Inflammatory macrophage treated with lipopolysaccharide for 4 hours (primary cell): ENCODE measurements around the gene WDR35.
A peak's percentile ranks its signal among the peaks of the same experiment; 100 is the strongest.

Experiments used
- DNase-seq: peaks from one replicate; pipeline ENCODE4 v3.0.0-alpha.2; 2020

WDR35 gene

DNA sequence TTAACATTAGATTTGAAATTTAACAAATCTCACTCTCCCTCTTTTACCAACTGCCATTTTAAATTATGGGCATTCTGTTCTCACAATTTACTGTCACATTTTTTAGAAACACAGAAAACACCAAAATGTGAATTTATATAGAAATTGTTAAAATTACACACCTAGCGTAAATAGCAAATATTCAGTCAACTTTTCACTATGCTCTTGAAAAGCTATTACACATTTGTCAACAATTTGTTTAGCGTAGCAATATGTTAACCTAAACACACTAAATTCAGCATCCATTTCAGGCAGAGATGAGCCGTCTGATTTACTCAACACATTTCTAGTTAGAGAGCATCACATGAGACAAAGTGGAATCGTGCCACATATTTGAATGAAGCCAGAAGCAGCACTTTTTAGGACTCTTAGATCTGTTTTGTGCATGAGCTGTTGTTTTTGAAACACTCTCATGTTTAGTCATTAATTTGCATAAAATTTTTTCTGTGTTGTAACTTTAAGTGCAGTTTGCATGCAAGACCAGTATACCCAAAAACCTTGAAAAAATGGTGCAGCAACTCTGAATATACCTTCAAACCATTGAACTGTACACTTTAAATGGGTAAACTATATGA is 96.3 kb downstream of the WDR35 start:
- peak; percentile 45 for DNase-seq

DNA sequence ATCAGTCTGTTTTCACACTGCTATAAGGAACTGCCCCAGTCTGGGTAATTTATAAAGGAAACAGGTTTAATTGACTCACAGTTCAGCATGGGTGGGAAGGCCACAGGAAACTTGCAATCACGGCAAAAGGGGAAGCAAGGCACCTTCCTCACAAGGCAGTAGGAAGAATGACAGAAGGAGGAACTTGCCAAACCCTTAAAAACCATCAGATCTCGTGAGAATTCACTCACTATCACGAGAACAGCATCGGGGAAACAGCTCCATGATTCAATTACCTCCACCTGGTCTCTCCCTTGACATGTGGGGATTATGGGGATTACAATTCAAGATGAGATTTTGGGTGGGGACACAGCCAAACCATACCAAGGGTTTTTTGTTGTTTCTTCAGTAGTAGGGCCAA is 97.9 kb downstream of the WDR35 start:
- DNase-seq: peak; percentile 93

DNA sequence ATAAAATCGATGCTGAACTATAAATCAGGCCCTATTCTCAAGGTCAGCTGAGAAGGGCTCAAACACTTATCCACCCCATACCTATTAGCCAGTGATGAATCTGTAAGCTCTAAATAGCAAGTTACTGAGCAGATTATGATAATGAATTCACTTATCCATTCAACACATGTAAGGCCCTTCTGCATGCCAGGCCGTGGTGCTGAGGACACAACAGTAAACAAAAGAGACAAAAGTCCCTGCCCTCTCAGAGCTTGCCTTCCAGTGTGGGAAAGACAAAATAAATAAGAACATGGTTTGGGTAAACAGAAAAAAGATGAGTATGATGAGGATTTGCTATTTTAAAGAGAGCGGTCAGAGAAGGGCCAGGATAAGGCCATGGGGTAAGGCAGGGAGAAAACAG is 99.8 kb downstream of the WDR35 start:
- DNase-seq: no peak

DNA sequence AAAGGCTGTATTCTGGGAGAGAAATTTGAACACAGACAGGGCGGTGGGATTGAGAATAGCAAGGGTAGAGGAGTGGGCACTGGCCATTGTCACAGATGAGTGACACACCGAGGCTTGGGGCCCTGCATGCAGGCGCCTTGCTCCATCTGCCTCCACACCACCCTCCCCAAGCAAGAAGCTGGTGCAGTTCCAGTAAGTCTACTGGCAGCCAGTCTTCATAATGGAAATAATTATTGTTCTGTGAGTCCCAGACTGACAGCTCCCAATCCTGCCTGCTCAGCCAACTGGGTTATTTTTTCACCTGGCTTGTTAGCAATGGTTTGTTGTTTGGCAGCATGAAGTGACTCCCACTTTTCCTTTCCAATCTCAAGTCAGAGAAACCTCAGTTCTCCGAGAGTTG is 101.1 kb downstream of the WDR35 start:
- no peak for DNase-seq

DNA sequence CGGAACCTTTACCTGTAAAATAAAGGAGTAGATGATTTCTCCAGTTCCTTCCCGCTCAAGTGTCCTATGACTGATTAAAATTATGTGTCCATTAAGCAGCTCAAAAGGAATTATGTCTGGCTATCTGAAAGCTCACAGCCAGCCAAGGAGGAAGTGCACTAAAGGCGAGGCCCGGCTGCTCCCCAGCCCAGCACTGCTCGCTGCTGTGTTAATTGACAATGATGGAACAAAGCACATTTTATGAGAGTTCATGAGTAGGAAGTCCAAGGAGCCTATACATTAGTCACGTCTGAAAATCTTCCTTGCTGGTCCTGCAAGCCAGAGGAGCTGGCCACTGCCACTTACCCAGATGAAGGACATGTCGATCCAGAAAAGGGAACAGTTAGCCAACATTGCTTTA is 102.4 kb downstream of the WDR35 start:
- peak; percentile 39 for DNase-seq

DNA sequence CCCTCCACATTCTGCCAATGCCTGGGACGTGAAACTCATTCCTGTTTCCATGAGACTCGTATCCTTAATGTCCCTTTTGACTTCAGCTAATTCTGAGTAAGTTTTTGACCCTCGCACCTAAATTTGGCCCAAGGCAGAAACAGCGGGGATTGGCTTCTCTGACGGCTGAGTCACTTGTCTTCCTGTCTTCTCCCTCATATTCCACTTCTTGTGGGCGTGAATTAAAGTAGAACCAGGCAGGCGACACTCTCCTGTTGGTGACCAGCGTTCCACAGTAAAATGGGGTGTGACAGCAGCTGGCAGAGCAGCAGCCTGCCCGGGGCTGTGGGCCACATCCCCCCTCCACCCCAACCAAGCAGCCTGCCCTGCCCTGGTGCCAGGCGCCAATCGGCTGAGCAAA is 103.6 kb downstream of the WDR35 start:
- no peak for DNase-seq

DNA sequence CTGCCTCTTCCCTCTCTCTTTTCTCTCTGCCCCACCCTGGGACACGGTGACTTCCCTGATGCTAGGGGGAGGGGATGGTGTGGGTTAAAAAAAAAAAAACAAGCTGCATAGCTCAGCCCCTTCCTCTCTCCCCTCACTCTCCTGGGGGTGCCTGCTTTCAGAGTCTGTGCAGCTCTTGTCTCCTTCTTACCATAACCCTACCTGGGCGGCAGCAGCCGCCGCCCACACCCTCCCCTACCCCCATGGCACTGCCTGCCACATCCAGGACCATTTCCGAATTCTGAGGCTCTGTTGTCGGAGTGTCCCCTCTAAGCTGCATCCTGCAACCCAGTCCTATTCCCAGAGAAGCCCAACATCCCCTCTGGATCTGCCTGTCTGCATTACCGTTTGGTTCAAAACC is 104.1 kb downstream of the WDR35 start:
- no peak for DNase-seq

DNA sequence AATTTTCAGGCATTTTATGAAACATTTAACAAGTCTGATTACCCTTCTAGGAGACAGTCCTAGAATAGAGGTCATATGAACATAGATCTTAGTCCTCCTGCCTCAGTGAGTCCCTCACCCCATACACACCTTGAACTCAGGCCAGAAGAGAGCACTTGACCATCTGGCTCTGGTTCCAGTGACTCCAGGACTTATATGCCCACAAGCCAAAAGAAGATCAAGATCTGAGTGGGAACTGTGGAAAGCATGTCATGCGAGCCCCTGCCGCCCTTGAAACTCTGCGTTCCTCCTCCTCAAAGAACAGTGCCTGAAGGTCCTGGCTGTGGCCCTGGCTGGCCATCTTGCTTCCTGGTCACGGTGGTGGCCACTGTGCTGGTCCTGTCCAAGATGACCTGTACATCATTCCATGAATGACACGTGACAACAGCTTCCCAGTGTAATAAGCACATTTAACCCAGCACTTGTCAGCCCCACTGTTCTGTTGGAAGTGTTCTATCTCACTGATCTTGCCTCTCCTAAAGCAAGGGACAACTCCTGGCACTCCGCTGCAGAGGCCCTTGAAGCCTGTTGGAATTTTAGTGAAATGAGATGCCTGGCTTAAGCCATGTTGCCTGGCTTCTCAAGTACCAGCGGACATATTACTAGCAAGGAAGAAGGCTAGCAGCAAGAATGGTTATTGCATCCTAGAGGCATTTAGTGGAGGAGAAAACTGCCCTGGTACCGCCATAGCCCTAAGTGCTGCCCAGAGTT is 105.8 kb downstream of the WDR35 start:
- no peak for DNase-seq

DNA sequence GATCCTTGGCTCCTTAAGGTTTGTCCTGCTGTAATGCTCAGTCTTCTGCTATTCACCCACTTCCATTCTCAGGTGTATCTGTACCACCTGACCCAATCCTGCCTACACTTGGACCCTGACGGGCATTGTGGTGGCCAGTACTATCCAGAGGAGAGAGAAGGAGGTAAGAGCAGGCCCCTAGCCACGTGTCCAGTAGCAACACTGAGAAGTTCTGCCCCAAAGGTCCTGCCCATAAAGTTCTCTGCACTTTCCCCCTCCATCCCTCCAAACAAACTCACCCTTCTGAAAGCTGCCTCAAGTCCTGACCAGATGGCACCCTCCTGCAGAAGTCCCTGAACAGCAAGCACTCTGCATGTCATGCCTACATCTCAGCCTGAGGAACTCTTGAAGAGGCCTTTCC is 106.4 kb downstream of the WDR35 start:
- DNase-seq: no peak

DNA sequence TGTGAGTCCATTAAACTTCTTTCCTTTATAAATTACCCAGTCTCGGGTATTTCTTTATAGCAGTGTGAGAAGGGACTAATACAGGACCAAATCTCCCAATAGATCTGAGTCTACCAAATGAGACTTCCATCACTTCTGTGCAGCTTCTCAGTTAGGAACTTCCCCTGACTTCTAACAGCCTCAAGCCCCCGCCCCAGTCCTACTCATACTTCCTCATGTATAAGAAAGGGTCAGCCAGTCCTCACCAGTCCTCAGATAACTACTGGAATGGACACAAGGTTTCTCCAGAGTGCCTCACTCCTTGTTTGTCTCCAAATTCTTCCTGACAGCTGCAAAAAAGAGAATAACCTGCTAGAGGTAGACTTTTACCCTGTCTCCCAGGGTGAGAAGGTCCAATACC is 107.6 kb downstream of the WDR35 start:
- no peak for DNase-seq

DNA sequence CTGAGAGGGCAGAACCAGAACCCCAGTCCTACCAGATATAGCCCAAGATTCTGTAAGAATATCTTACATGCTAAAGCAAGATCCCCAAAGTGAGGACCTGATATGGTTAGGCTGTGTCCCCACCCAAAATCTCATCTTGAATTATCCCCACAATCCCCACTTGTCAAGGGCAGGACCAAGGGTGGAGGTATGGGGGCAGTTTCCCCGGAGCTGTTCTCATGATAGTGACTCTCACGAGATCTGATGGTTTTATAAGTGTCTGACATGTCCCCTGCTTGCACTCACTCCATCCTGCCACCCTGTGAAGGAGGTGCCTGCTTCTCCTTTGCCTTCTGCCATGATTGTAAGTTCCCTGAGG is 108.0 kb downstream of the WDR35 start:
- no peak for DNase-seq

DNA sequence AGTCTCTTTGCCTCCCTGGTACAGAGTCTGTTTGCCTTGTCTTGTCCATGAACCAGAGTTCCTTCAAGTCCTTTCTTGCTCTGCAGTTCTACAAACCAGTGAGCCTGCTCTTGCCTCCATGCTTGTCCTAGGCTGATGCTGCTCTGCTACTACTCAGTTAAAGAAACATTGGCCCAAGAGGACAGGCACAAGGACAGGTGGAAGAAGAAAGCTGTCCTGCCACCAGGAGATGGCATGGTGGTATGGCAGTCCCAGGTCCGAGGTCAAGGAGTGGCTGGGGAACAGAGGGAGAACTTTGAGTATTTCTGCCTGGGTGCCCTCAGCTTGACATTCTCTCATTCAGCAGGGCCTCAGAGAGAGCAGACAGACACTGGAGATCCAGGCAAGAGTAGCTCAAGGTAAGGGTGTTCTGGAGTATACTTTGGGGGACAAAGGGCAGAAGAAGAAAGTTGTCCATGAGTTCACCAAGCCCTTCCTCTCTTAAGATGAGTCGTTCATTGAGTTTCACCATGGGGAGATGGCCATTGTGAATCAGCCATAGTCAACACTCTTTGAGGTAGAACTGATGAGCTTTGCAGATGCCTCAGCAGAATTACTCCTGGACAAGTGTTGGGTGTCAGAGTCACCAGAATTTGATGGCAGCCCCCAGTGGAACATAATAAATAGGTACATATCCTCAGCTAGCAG is 108.5 kb downstream of the WDR35 start:
- peak; percentile 37 for DNase-seq

DNA sequence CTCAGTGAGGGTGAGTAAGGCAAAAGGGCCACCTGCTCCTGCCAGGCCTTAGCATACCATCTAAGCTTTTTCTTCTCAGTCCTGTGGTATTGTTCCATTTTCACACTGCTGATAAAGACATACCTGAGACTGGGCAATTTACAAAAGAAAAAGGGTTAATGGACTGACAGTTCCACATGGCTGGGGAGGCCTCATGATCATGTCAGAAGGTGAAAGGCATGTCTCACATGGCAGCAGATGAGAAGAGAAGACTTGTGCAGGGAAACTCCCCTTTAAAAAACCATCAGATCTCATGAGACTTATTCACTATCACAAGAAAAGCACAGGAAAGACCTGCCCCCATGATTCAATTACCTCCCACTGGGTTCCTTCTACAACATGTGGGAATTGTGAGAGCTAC is 109.7 kb downstream of the WDR35 start:
- peak; percentile 32 for DNase-seq

DNA sequence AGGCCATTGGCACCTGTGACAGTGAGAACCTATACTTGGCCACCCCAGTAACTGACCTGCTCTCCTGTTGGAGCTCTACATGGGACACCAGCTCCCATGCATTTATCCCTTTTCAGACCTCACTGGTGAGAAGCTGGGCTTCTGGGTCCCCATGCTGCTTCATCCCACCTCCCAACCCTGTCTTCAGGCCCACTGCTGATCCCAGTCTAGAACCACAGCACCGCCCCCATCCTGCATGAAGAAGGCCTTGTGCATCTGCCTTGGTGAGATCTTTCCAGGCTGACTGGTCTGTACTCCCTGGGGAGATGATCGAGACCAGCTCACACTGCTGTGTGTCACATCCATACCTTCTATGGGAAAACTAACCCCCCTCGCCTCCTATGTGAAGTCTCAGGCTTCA is 110.8 kb downstream of the WDR35 start:
- DNase-seq: no peak

DNA sequence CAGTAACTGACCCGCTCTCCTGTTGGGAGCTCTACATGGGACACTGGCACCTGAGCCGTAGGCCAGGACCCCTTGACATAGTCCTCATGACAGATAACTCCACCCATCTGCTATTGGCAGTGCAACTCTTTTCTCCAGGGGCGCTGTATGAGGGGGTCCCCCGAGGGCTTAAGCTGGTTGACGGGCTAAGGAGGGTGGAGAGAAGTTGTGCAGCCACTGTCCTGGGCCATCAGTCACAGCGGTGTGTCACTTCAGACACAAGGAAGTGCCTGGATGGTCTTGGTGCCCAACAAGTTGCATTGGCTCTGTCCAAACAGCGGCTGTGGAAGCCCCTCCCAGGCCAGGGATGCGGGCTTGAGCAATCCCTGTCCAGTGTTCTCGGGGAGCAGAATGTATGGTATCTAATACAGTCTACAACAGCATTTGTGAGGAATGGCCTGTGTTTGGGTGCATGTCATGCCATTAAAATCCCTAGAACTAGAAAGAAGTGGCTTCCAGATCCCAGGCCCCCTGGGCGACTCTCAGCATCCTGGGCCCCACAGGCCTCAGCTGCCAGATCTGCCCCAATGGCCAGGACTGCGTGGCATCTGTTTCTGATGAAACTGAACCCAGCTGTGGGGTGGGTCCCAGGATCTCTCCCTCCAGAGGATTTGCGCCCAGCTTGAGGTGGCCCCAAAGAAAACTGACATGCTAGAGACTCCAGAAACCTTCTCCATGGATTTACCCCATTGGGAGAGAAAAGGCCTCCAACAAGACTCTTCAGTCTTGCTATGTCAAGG is 111.4 kb downstream of the WDR35 start:
- DNase-seq: no peak

DNA sequence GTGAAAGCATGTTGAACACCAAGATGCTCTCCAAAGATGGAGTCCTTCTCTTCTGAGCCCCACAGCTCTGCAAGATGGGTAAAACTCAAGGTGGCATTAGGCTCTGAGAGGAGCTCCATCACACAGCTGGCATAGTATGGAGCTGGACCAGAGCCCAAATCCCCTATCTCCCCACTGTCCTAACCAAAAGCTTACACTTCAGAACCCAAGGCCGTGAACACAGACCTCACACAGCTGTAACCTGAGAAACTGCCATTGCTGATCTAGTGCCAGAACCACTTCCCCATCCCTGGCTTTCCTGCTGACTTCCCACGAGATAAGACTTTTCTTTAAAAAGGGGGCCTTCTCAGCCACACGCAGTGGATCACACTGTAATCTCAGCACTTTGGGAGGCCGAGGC is 113.2 kb downstream of the WDR35 start:
- DNase-seq: no peak

DNA sequence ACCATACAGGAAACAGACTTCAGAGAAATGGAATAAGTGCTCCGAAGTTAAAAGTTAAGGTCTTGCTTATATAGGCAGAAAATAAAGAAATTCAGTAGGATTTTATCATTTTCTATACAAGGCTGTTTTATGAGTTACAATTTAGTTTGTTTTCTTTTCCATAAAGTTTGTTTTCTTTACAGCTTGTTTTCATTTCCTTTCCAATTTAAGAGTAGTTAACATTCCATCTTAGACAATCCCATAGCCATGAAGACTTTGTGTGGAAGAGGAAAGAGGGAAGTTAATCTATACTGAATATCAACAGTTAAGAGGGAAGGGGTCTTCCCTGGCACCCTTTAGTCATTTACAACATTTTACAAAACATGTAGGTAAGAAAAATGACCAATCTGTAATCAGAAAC is 114.6 kb downstream of the WDR35 start:
- DNase-seq: no peak

DNA sequence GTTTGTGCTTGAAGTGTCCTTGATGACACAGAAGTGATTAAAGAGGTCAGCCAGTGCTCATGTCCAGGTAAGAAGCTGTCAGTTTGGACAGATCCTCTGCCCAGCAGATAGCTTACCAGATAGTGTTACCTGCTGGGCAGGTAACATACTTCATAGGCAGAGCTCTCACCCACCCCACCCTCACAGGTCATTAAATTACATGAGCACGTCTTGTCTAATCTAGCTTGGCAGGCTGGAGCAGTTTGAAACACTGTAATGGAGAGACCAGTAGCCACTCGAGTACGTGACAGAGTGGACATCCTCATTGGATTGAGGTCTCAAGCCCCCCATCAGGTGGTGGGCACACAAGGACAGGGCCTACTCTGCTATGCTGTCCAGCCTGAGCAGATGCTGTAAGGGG is 115.2 kb downstream of the WDR35 start:
- no peak for DNase-seq

DNA sequence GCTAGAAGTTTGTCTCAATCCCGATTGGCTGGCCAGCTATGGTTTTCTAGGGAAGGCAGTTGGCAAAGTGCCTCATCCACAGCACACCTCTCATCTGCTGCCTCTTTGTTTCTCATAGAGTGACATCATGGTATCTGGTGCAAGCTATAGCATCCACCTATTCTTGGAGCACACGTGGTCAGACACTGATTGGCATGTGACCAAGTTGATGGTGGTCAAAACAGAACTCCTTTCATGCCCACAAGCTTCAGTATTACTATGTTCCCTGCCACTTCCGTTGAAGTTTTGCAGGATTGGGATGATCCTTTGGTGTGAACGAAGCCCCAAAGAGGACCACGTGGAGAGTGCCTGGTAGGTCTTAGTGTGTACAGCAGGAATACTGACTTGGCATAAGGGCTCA is 116.9 kb downstream of the WDR35 start:
- no peak for DNase-seq

DNA sequence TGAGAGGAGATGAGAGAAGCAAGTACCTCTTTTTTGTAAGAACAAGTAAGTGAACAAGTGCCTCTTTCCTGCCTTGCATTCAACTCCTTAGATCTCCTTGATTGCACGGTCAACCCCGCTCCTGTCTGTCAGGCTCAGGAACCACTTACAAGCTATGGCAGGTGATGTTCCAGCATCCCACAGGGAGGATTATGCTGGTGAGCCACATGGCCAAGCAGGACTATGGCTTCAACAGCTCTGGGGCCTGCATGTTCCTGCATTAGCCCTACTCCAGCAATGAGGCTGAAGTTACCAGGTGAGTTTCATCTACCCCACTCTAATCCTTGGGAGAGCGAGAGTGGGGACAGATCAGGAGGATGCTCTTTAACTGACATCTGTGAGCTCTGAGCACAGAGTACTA is 117.6 kb downstream of the WDR35 start:
- DNase-seq: no peak

DNA sequence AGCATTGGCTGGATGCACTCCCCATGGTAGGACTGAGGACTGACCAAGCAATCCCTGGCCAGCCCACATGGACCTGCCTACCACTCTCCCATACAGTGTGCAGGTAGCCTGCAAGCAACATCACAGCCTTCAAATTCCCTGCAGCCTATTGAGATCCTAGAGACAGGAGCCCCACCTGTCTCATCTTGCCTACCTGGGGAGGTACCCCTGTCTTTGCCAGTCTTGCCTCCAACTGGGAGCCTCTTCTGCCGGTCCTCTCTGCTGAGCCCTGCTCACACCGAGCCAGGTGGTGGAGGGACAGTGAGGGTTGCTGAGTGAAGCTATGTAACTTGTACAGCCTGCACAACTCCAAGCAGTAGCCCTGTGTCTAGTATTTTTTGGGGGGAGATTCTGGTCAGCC is 118.1 kb downstream of the WDR35 start:
- no peak for DNase-seq

DNA sequence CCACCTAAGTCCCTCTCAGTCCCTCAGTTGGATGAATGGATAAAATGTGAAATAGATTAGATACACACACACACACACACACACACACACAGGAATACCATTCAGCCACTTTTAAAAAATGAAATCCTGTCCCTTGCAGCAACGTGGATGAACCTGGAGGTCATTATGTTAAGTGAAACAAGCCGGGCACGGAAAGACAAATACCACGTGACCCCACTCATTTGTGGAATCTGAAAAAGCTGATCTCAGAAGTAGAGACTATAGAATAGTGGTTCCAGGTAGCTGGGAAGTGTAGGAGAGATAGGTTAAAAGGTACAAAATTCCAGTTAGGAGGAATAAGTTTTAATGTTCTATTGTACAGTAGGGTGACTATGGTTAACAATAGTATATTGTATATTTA is 119.1 kb downstream of the WDR35 start:
- no peak for DNase-seq

DNA sequence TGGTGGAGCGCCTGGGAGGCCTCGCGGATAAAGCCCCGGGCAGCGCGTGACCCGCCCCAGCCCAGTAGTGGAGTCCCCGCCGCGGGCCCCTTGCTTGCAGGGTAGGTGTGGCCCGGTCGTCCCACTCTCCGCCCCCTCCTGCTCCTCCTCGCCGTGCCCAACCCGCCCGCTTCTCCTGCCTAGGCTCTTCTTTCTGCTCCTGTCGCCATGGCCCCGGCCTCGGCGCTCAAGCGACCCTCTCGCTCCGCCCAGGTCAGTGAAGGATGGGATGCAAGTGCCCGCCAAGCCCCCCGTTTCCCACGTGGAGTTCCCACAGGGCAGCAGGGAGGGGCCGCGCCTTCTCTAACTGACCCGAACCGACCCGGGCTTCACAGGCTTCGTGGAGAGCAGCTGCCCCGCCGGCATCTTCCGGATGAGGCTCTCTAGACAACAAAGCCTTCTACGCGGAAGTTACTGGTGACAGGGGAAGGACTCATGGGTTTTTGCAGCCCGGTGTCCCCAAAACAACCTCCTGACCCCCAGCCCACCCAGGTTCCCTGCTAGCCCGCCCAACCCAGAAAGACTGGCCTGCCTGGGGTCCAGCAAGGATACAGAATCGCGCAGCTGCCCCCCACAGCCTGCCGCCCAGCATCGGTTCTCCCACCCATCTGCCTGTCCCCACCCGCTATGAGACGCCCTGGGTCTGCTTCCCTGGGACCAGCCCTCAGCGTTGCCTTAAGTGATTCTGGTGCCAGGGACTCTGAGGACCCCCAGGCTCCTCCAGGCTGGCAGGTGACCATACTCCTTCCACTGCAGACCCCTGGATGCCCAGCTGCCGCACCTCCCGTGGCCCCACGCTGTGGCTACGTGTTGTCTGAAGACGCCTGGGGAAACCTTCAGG is 121.0 kb downstream of the WDR35 start:
- DNase-seq: peak; percentile 26
